K562 (cell line): ENCODE data around the gene RTL10. TPM values are rescaled to one million over a fixed set of nuclear protein-coding genes. Genes with fewer than 3 reads are reported as not detected.
A peak's percentile ranks its signal among the peaks of the same experiment; 100 is the strongest.

Experiments
- CBX1 ChIP-seq: sonication (generic); IDR thresholded peaks from 2 replicates; pipeline ENCODE4 v1.6.1; 2016; ENCODE audit warnings: antibody characterized with exemption, low read depth, mild to moderate bottlenecking
- CREM ChIP-seq: IDR thresholded peaks from 2 replicates; pipeline ENCODE4 v1.6.1; 2014; ENCODE audit warnings: antibody characterized with exemption, low read depth
- DPF2 ChIP-seq: fragments of 450-650 bp; IDR thresholded peaks from 2 replicates; pipeline ENCODE4 v1.6.1; 2016
- E2F3 ChIP-seq: fragments of 250-450 bp; sonication (Bioruptor Pico); IDR thresholded peaks from 2 replicates; pipeline ENCODE4 v1.4.0; 2020; ENCODE audit warnings: mild to moderate bottlenecking
- E2F6 ChIP-seq, 2 experiments: IDR thresholded peaks; 2 replicates each; pipeline ENCODE4 v1.6.1; 2011; ENCODE audit warnings: borderline replicate concordance in 1 of 2, control low read depth in 1 of 2, low read depth in 1 of 2, low read length in 1 of 2, mild to moderate bottlenecking in 1 of 2, mixed read lengths in 1 of 2, moderate library complexity in 1 of 2; ENCODE audit not compliant: insufficient read depth in 1 of 2, insufficient read length in 1 of 2, poor library complexity in 1 of 2, severe bottlenecking in 1 of 2; ENCODE audit errors: extremely low read depth in 1 of 2
- NFYB ChIP-seq: IDR thresholded peaks from 2 replicates; pipeline ENCODE4 v1.6.1; 2011; ENCODE audit warnings: mild to moderate bottlenecking, moderate library complexity; ENCODE audit not compliant: insufficient read length; ENCODE audit errors: extremely low read depth
- RBFOX2 ChIP-seq: fragments of 200-400 bp; formaldehyde crosslinking; IDR thresholded peaks from 2 replicates; pipeline ENCODE4 v1.6.1; 2017; ENCODE audit warnings: low read depth, mild to moderate bottlenecking, low read length, moderate library complexity
- RCOR1 ChIP-seq, 2 experiments: IDR thresholded peaks; 2 replicates each; pipeline ENCODE4 v1.6.1; 2012; ENCODE audit warnings: low read depth in 2 of 2, low read length in 2 of 2, borderline replicate concordance in 1 of 2, improper control_type of control experiment in 1 of 2
- RHOXF2B ChIP-seq: fragments of 250-450 bp; sonication (Bioruptor Pico); conservative IDR thresholded peaks from 2 replicates; pipeline ENCODE4 v1.5.1; 2021
- SMARCA5 ChIP-seq: fragments of 450-650 bp; IDR thresholded peaks from 2 replicates; pipeline ENCODE4 v1.6.1; 2016
- TCF15 ChIP-seq: fragments of 250-450 bp; sonication (Bioruptor Pico); IDR thresholded peaks from 2 replicates; pipeline ENCODE4 v1.8.0; 2022; ENCODE audit warnings: moderate library complexity, mild to moderate bottlenecking, inconsistent platforms
- ZBTB11 ChIP-seq, 3 experiments: fragments of 200-800 bp in 1 of 3; fragments of 250-450 bp in 1 of 3; fragments of 450-650 bp in 1 of 3; sonication (Bioruptor Pico) in 1 of 3; sonication (Bioruptor generic) in 1 of 3; formaldehyde crosslinking in 1 of 3; IDR thresholded peaks; 2 replicates each; pipeline versions ENCODE4 v1.6.1 to v1.8.0; 2016 to 2022; ENCODE audit warnings: mild to moderate bottlenecking in 2 of 3, missing genetic modification characterization in 2 of 3, missing compliant biosample characterization in 1 of 3, moderate library complexity in 1 of 3
- ZNF12 ChIP-seq: sonication (generic); formaldehyde crosslinking; IDR thresholded peaks from 2 replicates; pipeline ENCODE4 v1.4.0; 2020; ENCODE audit warnings: mild to moderate bottlenecking, missing genetic modification reagents
- ZNF24 ChIP-seq: fragments of 450-650 bp; IDR thresholded peaks from 2 replicates; pipeline ENCODE4 v1.6.1; 2016
- ZNF740 ChIP-seq, 3 experiments: fragments of 200-800 bp in 1 of 3; sonication (Bioruptor generic) in 1 of 3; sonication (generic) in 1 of 3; formaldehyde crosslinking in 1 of 3; IDR thresholded peaks; 2 replicates each; pipeline versions ENCODE4 v1.6.1 to v1.8.0; 2016 to 2022; ENCODE audit warnings: mild to moderate bottlenecking in 2 of 3, missing compliant biosample characterization in 2 of 3, missing genetic modification characterization in 2 of 3, missing genetic modification reagents in 1 of 3
- polyA plus RNA-seq, 8 experiments: library from polyadenylated mRNA; depleted of rRNA in 4 of 8; stranded (reverse) in 5 of 8; unstranded in 3 of 8; fragments of >200 nt; fragmentation: Nextera tagmentation in 2 of 8; fragmentation: Illumina TruSeq in 1 of 8; extraction: Ambion mirVana in 2 of 8; extraction: Trizol in 1 of 8; gene quantifications; 2 replicates each; pipeline versions ENCODE4 v1.2.1 to v1.2.3, GENCODE V29; 2011 to 2014; ENCODE audit warnings: inconsistent platforms in 1 of 8, missing spikeins in 1 of 8
- total RNA-seq, 7 experiments: library from RNA; depleted of rRNA in 6 of 7; stranded (reverse); fragments of >200 nt in 6 of 7; fragmentation: Illumina TruSeq in 2 of 7; extraction: Trizol in 2 of 7; gene quantifications; 2 replicates each; pipeline versions ENCODE4 v1.2.1 to v1.2.3, GENCODE V29; 2011 to 2021; ENCODE audit warnings: low replicate concordance in 1 of 7
- TF ChIP-seq, protein P1 (sequence below): IDR thresholded peaks from 2 replicates; pipeline ENCODE4 v1.6.1; 2011; ENCODE audit not compliant: insufficient read length; ENCODE audit errors: extremely low read depth
- TF ChIP-seq, protein P2 (sequence below), 2 experiments: fragments of 450-650 bp in 1 of 2; sonication (generic) in 1 of 2; formaldehyde crosslinking in 1 of 2; IDR thresholded peaks in 1 of 2; conservative IDR thresholded peaks in 1 of 2; 2 replicates each; pipeline versions ENCODE4 v1.6.1 to v1.8.1; 2016 to 2023; ENCODE audit warnings: mild to moderate bottlenecking in 2 of 2, moderate library complexity in 2 of 2, inconsistent platforms in 1 of 2, missing genetic modification reagents in 1 of 2

The RTL10 gene
- total and polyA plus RNA-seq, 9 of the 15 experiments (the other 6 are each of a cell fraction or from before 2014, with no cell fraction given): 19.8 to 75.5 (median 32.5) TPM

DNA sequence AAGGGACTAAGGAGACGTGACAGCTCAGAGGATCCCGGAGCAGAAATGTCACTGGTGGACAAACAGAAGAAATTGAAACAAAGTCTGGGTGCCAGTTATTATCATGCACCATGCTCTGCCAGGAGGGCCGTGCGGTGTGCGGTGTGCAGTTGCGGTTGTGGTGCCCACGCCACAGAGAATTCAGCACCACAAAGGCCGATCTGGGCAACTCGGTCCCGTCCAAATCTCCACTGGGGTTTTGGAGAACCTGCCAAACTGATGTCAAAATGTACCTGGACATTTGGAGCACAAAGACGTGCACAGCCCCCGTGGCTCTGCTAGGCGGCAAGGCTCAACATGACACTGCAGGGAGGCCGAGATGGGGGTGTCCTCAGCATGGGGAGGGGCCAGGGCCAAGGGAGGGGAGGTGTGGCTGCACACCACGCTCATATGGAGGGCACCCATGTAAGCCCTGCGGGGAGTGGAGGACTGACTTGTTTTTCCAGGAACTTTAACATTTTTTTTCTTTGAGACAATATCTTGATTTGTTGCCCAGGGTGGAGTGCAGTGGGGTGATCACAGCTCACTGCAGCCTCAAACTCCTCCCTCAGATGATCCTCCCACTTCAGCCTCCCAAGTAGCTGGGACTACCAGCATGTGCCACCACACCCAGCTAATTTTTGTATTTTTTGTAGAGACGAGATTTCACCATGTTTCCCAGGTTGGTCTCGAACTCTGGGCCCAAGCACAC is 39.4 kb downstream of the RTL10 start (continued):
- 0 out of 2 replicates have a peak, but pooled peaks have one; percentile 18 for TF ChIP-seq CBX1
- TF ChIP-seq ZNF12: no peak
- TF ChIP-seq RBFOX2: peak; percentile 36; the same call in 1 of the 2 replicates
- TF ChIP-seq RHOXF2B: 0 out of 2 replicates have a peak, but pooled peaks have one; percentile 52
- TF ChIP-seq E2F3: peak; percentile 87
- TF ChIP-seq TCF15: 0 out of 2 replicates have a peak, but pooled peaks have one; percentile 50
- TF ChIP-seq, protein P1, sequence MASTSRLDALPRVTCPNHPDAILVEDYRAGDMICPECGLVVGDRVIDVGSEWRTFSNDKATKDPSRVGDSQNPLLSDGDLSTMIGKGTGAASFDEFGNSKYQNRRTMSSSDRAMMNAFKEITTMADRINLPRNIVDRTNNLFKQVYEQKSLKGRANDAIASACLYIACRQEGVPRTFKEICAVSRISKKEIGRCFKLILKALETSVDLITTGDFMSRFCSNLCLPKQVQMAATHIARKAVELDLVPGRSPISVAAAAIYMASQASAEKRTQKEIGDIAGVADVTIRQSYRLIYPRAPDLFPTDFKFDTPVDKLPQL: no peak
- TF ChIP-seq, protein P2, sequence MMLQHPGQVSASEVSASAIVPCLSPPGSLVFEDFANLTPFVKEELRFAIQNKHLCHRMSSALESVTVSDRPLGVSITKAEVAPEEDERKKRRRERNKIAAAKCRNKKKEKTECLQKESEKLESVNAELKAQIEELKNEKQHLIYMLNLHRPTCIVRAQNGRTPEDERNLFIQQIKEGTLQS (IDR thresholded peaks at IDR 0.05): no peak
- TF ChIP-seq, protein P2 (CRISPR knock-in tag; conservative IDR thresholded peaks at IDR 0.05): 0 out of 2 replicates have a peak, but pooled peaks have one; percentile 41
- TF ChIP-seq SMARCA5: peak; percentile 64; the same call in 1 of the 2 replicates
- peak; percentile 28; the same call in 1 of the 2 replicates for TF ChIP-seq ZNF24
- TF ChIP-seq RCOR1 (IDR thresholded peaks at IDR 0.05; ENCODE audit: borderline replicate concordance in 1 of 2, low read depth in 2 of 2, low read length in 2 of 2): peak; percentile 48 to 89; a peak in 2 of 4 replicates
- TF ChIP-seq DPF2: peak; percentile 91
- TF ChIP-seq E2F6 (IDR thresholded peaks at IDR 0.05; ENCODE audit: borderline replicate concordance in 1 of 2, extremely low read depth in 1 of 2, insufficient read depth in 1 of 2, insufficient read length in 1 of 2, low read depth in 1 of 2, low read length in 1 of 2, poor library complexity in 1 of 2, severe bottlenecking in 1 of 2): peak; percentile 83 to 85
- TF ChIP-seq ZNF740 (CRISPR knock-in tag; IDR thresholded peaks at IDR 0.05): no peak
- TF ChIP-seq ZNF740 (tag; IDR thresholded peaks at IDR 0.05): peak in 1 of 2 experiments; percentile 60; a peak in 2 of 4 replicates
- TF ChIP-seq NFYB: peak; percentile 13
- peak; percentile 63 for TF ChIP-seq CREM
- TF ChIP-seq ZBTB11 (CRISPR knock-in tag; IDR thresholded peaks at IDR 0.05): 0 out of 6 replicates have a peak, but pooled peaks of 1 of the 3 experiments have one; percentile 39
